Activated naive CD8-positive, alpha-beta T cell treated with anti-CD3 and anti-CD28 coated beads, Interleukin-2, amount 50 U/mL, for 24 hours (primary cell): ENCODE data around the gene SUN5.

Source experiments
- ATAC-seq: fragments of 150-1000 bp; cut with Tn5 transposase; one replicate; pipeline ENCODE4 v1.10.0; 2021
- DNase-seq: peaks from one replicate; pipeline ENCODE4 v3.0.0; 2021
- H3K27ac Mint-ChIP-seq: one replicate; pipeline ENCODE4 v1.8.0; 2021; ENCODE audit warnings: mild to moderate bottlenecking, mixed read lengths
- H3K27me3 Mint-ChIP-seq: one replicate; pipeline ENCODE4 v1.8.0; 2021; ENCODE audit warnings: mixed read lengths
- H3K36me3 Mint-ChIP-seq: one replicate; pipeline ENCODE4 v1.8.0; 2021; ENCODE audit warnings: low read depth, mixed read lengths
- H3K4me1 Mint-ChIP-seq: one replicate; pipeline ENCODE4 v1.8.0; 2021; ENCODE audit warnings: mixed read lengths
- H3K4me3 Mint-ChIP-seq: one replicate; pipeline ENCODE4 v1.8.0; 2021; ENCODE audit warnings: mild to moderate bottlenecking, moderate library complexity, mixed read lengths
- H3K9me3 Mint-ChIP-seq: one replicate; pipeline ENCODE4 v1.8.0; 2021; ENCODE audit warnings: mixed read lengths

The SUN5 gene

DNA sequence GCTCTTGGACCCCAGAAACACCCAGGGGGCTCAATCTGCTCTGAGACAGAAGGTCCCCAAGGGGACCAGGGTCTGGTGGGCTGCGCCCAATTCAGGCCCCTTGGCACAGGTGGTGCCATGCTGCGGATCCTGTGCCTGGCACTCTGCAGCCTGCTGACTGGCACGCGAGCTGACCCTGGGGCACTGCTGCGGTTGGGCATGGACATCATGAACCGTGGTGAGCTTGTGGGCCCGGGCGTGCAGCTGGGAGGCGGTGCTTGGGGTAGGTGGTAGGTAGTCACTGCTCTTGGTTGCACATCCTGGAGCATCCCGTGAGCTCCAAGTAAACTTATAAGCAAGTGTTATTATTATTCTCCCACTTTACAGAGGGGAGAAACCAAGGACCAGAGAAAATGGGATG lies 27.3 kb upstream of the SUN5 start, which contains the start of gene BPIFB6:
TSS of gene BPIFB6 (plus strand) at position 118 of the 400 bp plus-strand sequence. CDS start at position 118, 0 bp downstream.
- ATAC-seq (no peak), DNase-seq (no peak)
- Mint-ChIP-seq H3K36me3 (no peaks in the 10 kb centered on the region), H3K27ac (no peak within 1 kb of the TSS), H3K4me3 (no peak within 1 kb of the TSS), H3K27me3 (no peaks in the 10 kb centered on the region), H3K9me3 (no peaks in the 10 kb centered on the region), H3K4me1 (no peaks in the 10 kb centered on the region)

DNA sequence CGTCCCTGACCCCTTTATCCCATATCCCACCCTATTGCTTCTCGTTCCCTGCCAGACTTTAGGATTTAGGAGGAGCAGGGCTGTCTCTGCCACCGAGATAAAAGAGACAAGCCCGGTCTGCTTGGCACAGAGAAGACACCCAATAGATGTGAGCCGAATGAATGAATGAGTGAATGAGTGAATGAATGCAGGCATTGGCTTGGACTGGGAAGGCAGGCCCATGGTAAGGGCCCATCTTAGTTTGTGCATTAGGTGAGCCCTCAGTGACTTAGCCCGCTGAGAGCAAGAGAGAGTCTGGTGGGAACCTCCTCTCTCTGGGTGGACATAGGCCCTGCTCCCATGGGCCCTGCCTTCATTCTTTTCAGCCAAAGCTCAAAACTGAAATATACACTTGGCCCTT lies 26.3 kb upstream of the SUN5 start:
- H3K9me3 Mint-ChIP-seq, result no peaks in the 10 kb centered on the region
- no peaks in the 10 kb centered on the region for H3K4me1 Mint-ChIP-seq
- H3K36me3 Mint-ChIP-seq, result no peaks in the 10 kb centered on the region
- no peak for ATAC-seq
- no peak overlapping the region for H3K4me3 Mint-ChIP-seq
- H3K27ac Mint-ChIP-seq, result no peak overlapping the region
- no peaks in the 10 kb centered on the region for H3K27me3 Mint-ChIP-seq
- DNase-seq, result no peak

DNA sequence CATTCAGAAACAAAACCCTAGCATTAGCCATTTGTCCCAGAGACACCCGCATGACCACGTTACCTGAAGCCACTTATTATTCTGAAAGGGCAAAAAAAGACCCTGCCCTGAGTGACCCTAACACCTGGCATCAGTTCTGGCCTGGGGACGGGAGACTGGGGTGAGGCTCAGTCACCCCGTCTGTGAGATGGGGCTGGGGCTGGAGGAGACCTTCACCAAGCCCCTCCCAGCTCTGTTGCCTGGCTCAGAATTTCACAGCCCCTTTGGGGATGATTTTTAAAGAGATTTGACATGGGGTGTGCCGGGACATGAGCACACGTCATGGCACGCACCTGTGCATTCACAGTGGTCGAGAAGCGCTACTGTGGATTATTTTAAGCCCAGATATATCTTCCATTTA lies 25.8 kb upstream of the SUN5 start:
- Mint-ChIP-seq H3K36me3 (no peaks in the 10 kb centered on the region), H3K27ac (no peak overlapping the region), H3K4me3 (no peak overlapping the region), H3K27me3 (no peaks in the 10 kb centered on the region), H3K4me1 (no peaks in the 10 kb centered on the region), H3K9me3 (no peaks in the 10 kb centered on the region)
- ATAC-seq (no peak), DNase-seq (no peak)

- no peak overlapping the region for H3K27ac Mint-ChIP-seq
- no peak for DNase-seq
- no peaks in the 10 kb centered on the region for H3K36me3 Mint-ChIP-seq
- no peak for ATAC-seq
- H3K4me1 Mint-ChIP-seq, result no peaks in the 10 kb centered on the region
- no peaks in the 10 kb centered on the region for H3K9me3 Mint-ChIP-seq
- H3K4me3 Mint-ChIP-seq, result no peak overlapping the region
- H3K27me3 Mint-ChIP-seq, result no peaks in the 10 kb centered on the region
Measured at GRCh38 chr20:33028875-33029274, 24.6 kb upstream of the SUN5 start.

GRCh38 chr20:33027769-33028751 lies 23.8 kb upstream of the SUN5 start:
- no peaks in the 10 kb centered on the region for H3K9me3 Mint-ChIP-seq
- no peak overlapping the region for H3K27ac Mint-ChIP-seq
- no peaks in the 10 kb centered on the region for H3K4me1 Mint-ChIP-seq
- H3K4me3 Mint-ChIP-seq, result no peak overlapping the region
- no peaks in the 10 kb centered on the region for H3K36me3 Mint-ChIP-seq
- DNase-seq (no peak), ATAC-seq (no peak)
- H3K27me3 Mint-ChIP-seq, result no peaks in the 10 kb centered on the region

DNA sequence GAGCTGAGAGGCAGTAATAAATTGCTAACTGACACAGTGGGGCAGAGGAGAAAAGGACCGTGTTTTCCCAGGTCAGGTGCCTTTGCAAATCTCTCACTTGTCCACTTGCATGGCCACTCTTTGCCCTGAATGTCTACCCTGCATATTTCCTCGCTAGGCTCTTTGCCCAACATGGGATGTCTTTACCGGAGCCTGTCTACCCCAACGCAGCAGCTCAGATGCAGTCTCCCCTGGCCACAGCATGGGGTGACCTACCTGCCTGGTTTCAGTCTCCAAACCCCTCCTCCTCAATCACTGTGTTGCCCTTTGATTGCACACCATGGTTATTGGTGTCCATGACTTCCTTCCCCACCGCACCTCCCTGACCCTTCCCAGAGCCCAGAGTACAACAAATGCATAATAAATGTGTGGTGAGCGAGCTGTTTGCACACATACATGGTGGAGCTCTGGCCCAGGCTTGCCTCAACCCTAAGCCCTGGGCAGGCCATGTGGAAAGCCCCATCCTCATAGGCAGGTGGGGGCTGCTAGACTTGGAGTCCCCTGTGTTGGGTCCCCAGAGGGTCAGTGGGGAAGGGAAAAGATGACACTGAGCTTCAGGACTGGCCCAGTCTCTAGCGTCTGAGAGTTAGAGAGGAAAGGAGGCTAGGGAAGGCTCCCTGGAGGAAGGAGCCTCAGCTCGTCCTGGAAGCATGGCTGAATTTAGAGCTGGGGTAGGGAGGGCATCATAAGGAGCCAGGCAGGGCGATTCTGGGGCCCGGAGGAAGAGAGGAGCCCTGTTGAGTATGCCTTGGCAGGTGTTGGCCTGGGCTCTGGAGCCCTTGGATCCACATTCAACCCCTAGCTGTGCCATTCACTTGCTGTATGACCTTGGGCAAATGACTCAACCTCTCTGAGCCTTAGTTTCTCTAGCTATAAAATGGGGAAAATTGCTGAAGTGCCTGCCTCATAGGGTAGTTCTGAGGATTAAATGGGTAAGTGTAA lies 22.8 kb upstream of the SUN5 start:
- H3K4me3 Mint-ChIP-seq, result no peak overlapping the region
- ATAC-seq, result no peak
- H3K27ac Mint-ChIP-seq, result no peak overlapping the region
- DNase-seq, result no peak
- no peaks in the 10 kb centered on the region for H3K36me3 Mint-ChIP-seq
- no peaks in the 10 kb centered on the region for H3K9me3 Mint-ChIP-seq
- no peaks in the 10 kb centered on the region for H3K4me1 Mint-ChIP-seq
- H3K27me3 Mint-ChIP-seq, result no peaks in the 10 kb centered on the region

GRCh38 chr20:33026072-33026778 lies 22.0 kb upstream of the SUN5 start:
- no peak overlapping the region for H3K27ac Mint-ChIP-seq
- no peaks in the 10 kb centered on the region for H3K4me1 Mint-ChIP-seq
- H3K4me3 Mint-ChIP-seq, result no peak overlapping the region
- H3K9me3 Mint-ChIP-seq, result no peaks in the 10 kb centered on the region
- no peak for ATAC-seq
- no peaks in the 10 kb centered on the region for H3K27me3 Mint-ChIP-seq
- H3K36me3 Mint-ChIP-seq, result no peaks in the 10 kb centered on the region
- no peak for DNase-seq

GRCh38 chr20:33025318-33025876 lies 21.2 kb upstream of the SUN5 start:
- Mint-ChIP-seq H3K36me3 (no peaks in the 10 kb centered on the region), H3K27ac (no peak overlapping the region), H3K27me3 (no peaks in the 10 kb centered on the region), H3K4me1 (no peaks in the 10 kb centered on the region), H3K9me3 (no peaks in the 10 kb centered on the region), H3K4me3 (no peak overlapping the region)
- ATAC-seq (no peak), DNase-seq (no peak)

DNA sequence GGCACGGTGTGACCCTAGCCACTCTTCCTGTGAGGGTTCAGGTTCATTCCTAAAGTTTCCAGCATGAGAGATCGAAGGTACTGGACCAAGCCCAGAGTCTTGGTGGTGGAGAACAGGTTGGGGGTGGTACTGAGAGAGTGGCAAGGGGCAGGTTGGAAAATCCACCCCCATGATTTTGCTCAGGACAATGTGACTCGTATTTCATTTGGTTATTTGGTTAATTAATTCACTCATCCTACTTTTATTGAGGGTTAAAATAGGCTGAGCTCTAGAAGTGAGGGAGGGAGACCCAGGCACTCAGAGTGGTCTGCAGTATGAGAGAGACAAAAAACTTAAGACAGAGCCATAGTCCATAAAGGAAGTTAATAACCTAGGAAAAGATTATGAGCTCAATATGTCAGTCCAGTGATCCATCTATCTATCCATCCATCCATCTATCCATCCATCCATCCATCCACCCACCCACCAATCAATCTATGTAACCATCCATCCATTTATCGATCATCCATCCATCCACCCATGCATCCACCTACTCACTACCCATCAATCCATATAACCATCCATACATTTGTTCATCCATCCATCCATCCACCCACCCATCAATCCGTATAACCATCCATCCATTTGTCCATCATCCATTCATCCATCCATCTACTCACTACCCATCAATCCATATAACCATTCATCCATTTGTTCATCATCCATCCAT lies 20.5 kb upstream of the SUN5 start:
- ATAC-seq (no peak), DNase-seq (no peak)
- H3K36me3 Mint-ChIP-seq, result no peaks in the 10 kb centered on the region
- no peaks in the 10 kb centered on the region for H3K9me3 Mint-ChIP-seq
- no peaks in the 10 kb centered on the region for H3K4me1 Mint-ChIP-seq
- H3K4me3 Mint-ChIP-seq, result no peak overlapping the region
- no peak overlapping the region for H3K27ac Mint-ChIP-seq
- H3K27me3 Mint-ChIP-seq, result no peaks in the 10 kb centered on the region

GRCh38 chr20:33024243-33024560 lies 20.0 kb upstream of the SUN5 start:
- no peak overlapping the region for H3K4me3 Mint-ChIP-seq
- no peaks in the 10 kb centered on the region for H3K4me1 Mint-ChIP-seq
- no peaks in the 10 kb centered on the region for H3K9me3 Mint-ChIP-seq
- no peak overlapping the region for H3K27ac Mint-ChIP-seq
- H3K36me3 Mint-ChIP-seq, result no peaks in the 10 kb centered on the region
- DNase-seq (no peak), ATAC-seq (no peak)
- no peaks in the 10 kb centered on the region for H3K27me3 Mint-ChIP-seq

DNA sequence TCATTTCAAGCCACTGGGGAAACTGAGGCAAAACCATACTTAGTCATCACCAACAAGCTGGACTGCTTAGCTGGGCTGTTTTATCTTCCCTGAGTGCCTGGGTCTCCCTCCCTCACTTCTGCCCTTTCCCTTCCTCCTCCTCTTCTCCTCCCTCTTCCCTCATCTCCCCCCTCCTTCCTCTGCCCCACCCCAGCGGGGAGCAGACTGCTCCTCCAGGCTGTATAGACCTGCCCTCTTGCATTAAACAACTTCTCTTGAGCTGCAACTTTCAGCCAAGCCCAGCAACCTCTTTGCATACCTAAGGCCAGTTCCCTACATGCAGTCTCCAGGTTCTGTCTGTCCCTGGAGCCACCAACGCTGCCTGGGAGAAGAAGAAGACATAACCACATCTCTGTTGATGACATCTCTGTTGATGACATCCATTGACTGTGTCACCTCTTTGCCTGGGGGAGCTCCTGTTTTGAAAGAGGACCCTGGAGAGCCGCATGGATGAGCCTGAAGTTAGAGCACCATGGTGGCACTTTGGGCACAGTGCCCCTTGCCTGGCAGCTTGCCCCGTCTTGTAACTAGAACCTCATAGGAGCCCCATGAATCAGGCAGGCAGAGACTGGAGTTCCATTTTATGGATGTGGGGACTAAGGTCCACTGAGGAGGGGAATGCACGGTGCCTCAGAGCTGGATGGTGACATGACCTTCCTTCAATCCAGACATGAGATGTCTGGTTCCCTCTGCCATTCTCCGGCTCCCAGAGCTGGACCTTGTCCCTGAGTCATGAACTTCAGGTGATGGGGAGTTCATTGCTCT lies 19.4 kb upstream of the SUN5 start:
- no peaks in the 10 kb centered on the region for H3K4me1 Mint-ChIP-seq
- H3K27ac Mint-ChIP-seq, result no peak overlapping the region
- ATAC-seq, result no peak
- no peaks in the 10 kb centered on the region for H3K27me3 Mint-ChIP-seq
- no peaks in the 10 kb centered on the region for H3K9me3 Mint-ChIP-seq
- no peaks in the 10 kb centered on the region for H3K36me3 Mint-ChIP-seq
- no peak overlapping the region for H3K4me3 Mint-ChIP-seq
- DNase-seq, result no peak

DNA sequence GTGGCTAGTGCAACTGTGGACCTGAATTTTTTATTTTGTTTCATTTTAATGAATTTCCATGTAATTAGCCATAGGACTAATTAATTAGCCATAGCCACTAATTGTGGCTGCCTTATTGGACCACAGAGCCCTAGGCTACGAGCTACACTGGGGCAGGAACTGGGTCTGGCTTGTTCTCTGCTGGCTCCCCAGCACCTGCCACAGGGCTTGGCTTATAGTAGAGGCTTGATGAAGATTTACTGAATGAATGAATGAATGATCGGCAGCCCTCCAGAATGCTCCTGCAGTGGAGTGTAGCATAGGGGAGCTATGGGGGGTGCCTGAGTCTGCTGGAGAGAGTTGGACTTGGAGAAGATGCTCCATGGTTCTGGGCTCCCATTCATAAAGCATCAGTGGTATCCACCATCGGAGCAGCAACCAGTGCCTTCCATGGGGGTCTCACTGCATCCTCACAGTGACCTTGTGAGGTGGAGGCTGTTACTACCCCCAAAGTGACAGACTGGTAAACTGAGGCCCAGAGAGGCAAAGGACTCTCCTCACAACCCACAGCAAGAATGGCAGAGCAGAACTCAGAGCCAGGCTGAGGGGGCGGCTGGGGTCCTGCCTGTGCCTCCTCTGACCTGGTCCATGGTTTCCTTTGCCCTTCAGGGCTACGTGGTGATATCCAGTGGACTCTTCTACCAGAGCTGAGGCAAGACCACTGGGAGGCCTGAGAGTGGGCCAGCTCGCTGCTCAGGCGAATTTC lies 18.6 kb upstream of the SUN5 start:
- Mint-ChIP-seq H3K27ac (no peak overlapping the region), H3K27me3 (no peaks in the 10 kb centered on the region)
- ATAC-seq, result no peak

More for the DNA sequence above, 18.6 kb upstream of the SUN5 start:
- Mint-ChIP-seq H3K4me1 (no peaks in the 10 kb centered on the region), H3K4me3 (no peak overlapping the region), H3K9me3 (no peaks in the 10 kb centered on the region), H3K36me3 (no peaks in the 10 kb centered on the region)
- no peak for DNase-seq
